A673 (cell line): ENCODE results near the gene PON2. TPM values are rescaled to one million over a fixed set of nuclear protein-coding genes. Genes with fewer than 3 reads are reported as not detected.

Experiments used
- BruUV-seq: library from RNA; stranded (reverse); fragments of 400-500 nt; replicated peaks from 2 replicates; lab custom pipeline; 2021; lab: Mats Ljungman, UMichigan
- CTCF ChIA-PET: fragments of 300-600 bp; sonication (Branson Sonifier 250); formaldehyde crosslinking; loops from one replicate; lab custom pipeline; 2022; ENCODE audit warnings: antibody characterized with exemption; lab: Charles Lee
- POLR2A ChIA-PET: fragments of 300-600 bp; sonication (Branson Sonifier 250); formaldehyde crosslinking; loops from one replicate; lab custom pipeline; 2022; ENCODE audit warnings: antibody characterized with exemption; ENCODE audit not compliant: low non-redundant PET; lab: Charles Lee
- DNase-seq: peaks from one replicate; pipeline ENCODE4 v3.0.0-alpha.2; 2015; ENCODE audit warnings: low spot score
- H3K27ac ChIP-seq: fragments of 200-600 bp; sonication (generic); 2 replicates; pipeline ENCODE4 v1.5.1; 2016; ENCODE audit warnings: mixed run types, low read depth, mild to moderate bottlenecking, mixed read lengths, antibody characterized with exemption, low read length; ENCODE audit not compliant: poor library complexity, severe bottlenecking
- H3K27me3 ChIP-seq: fragments of 200-600 bp; sonication (generic); replicated peaks from 2 replicates; pipeline ENCODE4 v1.6.1; 2017; ENCODE audit warnings: mixed run types, low read depth, mild to moderate bottlenecking, mixed read lengths, antibody characterized with exemption, low read length; ENCODE audit not compliant: insufficient read depth, poor library complexity
- H3K36me3 ChIP-seq: fragments of 200-600 bp; sonication (generic); 2 replicates; pipeline ENCODE4 v1.6.1; 2016; ENCODE audit warnings: mixed run types, mild to moderate bottlenecking, mixed read lengths, antibody characterized with exemption, low read length; ENCODE audit not compliant: insufficient read depth, poor library complexity, severe bottlenecking
- H3K4me1 ChIP-seq: fragments of 200-600 bp; sonication (generic); 2 replicates; pipeline ENCODE4 v1.6.1; 2017; ENCODE audit warnings: mixed run types, mild to moderate bottlenecking, mixed read lengths, antibody characterized with exemption, low read length; ENCODE audit not compliant: insufficient read depth, poor library complexity, severe bottlenecking
- H3K4me3 ChIP-seq: fragments of 200-600 bp; sonication (generic); 2 replicates; pipeline ENCODE4 v1.5.1; 2016; ENCODE audit warnings: low read depth, mixed run types, mild to moderate bottlenecking, mixed read lengths, low read length; ENCODE audit not compliant: poor library complexity, severe bottlenecking
- H3K9me3 ChIP-seq: fragments of 200-600 bp; sonication (generic); 2 replicates; pipeline ENCODE4 v1.6.1; 2016; ENCODE audit warnings: mixed run types, low read depth, mild to moderate bottlenecking, mixed read lengths, antibody characterized with exemption, low read length; ENCODE audit not compliant: poor library complexity, severe bottlenecking
- CTCF ChIP-seq: fragments of 300-800, 200-600 bp; sonication (generic); conservative IDR thresholded peaks from 2 replicates; pipeline ENCODE4 v1.5.1; 2017; ENCODE audit warnings: low read depth, mild to moderate bottlenecking, antibody characterized with exemption, low read length, moderate library complexity, mixed read lengths
- EZH2 ChIP-seq: fragments of 200-600 bp; sonication (generic); IDR thresholded peaks from 2 replicates; pipeline ENCODE4 v1.6.1; 2017; ENCODE audit warnings: borderline replicate concordance, low read depth, mild to moderate bottlenecking, mixed read lengths, antibody characterized with exemption, low read length; ENCODE audit not compliant: poor library complexity, severe bottlenecking
- intact Hi-C: fragments of 100-400 bp; cut with micrococcal nuclease; formaldehyde crosslinking; loops from one replicate; pipeline ENCODE4 v1.10.0; 2022; ENCODE audit not compliant: unreplicated experiment
- total RNA-seq: library from RNA; stranded (reverse); gene quantifications from 2 replicates; pipeline ENCODE4 v1.2.3, GENCODE V29; 2021

The PON2 gene
- total RNA-seq, 1 experiment from 2014 or later: 67.6 TPM

DNA sequence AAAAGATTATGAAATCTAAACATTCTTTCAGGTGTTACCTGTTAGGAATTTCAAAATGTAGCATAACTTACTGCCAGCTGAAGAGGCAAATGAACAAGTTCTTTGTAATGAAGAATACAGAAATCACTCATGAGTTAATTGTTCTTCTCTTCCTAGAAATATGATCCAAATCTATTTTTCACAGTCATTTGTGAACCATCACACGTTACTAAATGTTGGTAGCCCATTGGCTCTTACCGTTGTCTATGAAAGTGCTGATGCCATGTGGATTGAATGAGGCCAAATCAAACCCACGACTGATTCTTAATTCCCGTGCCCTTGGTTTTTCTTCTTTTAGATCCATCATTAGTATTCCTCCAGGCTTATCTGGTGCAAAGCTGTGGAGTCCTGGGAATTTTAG is 22.8 kb downstream of the PON2 start:
- POLR2A ChIA-PET: no interaction called here
- TF ChIP-seq EZH2 (no peak), CTCF (no peak)
- Histone ChIP-seq H3K27ac (no peak overlapping the region), H3K36me3 (peaks cover 5% of the 10 kb centered on the region), H3K4me1 (no peaks in the 10 kb centered on the region), H3K9me3 (no peaks in the 10 kb centered on the region), H3K4me3 (no peak overlapping the region), H3K27me3 (no peaks in the 10 kb centered on the region)
- no peak for DNase-seq
- intact Hi-C loops: no loop called here
- CTCF ChIA-PET: no interaction called here
- BruUV-seq: no TSS peak

- ChIA-PET CTCF (no interaction called here), POLR2A (no interaction called here)
- Histone ChIP-seq H3K4me1 (no peaks in the 10 kb centered on the region), H3K27me3 (no peaks in the 10 kb centered on the region), H3K9me3 (no peaks in the 10 kb centered on the region), H3K36me3 (peaks cover 5% of the 10 kb centered on the region), H3K27ac (no peak overlapping the region), H3K4me3 (no peak overlapping the region)
- intact Hi-C loops: no loop called here
- no peak for TF ChIP-seq EZH2
- TF ChIP-seq CTCF: no peak
- BruUV-seq: no TSS peak
- DNase-seq: no peak
These were observed 23.2 kb downstream of the PON2 start for GRCh38 chr7:95411666-95412065.

DNA sequence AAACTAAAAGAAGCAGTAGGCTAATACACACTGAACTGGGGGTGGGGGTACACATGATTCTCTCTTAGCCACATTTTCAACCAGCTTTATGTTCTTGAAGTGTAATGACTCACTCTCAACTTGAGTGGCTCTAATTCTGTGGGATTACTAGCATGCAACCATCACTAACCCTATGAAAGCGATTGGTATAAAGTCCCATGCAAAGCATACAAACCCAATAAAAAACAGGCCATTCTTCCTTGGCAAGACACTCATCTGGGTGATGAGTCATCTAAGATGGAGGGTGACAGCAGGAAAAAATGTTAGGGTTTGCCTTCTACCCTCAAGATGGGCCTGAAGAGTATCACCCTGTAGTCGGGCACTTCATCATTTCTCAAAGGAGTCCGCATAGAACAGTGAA is 23.8 kb downstream of the PON2 start:
- CTCF ChIA-PET: no interaction called here
- intact Hi-C loops: no loop called here
- Histone ChIP-seq H3K9me3 (no peaks in the 10 kb centered on the region), H3K36me3 (peaks cover 5% of the 10 kb centered on the region), H3K4me1 (no peaks in the 10 kb centered on the region), H3K4me3 (no peak overlapping the region), H3K27ac (no peak overlapping the region), H3K27me3 (no peaks in the 10 kb centered on the region)
- no TSS peak for BruUV-seq
- POLR2A ChIA-PET: no interaction called here
- TF ChIP-seq CTCF: no peak
- DNase-seq: peak; percentile 37
